ENCODE measurements around the gene XPNPEP3.
A peak's percentile ranks its signal among the peaks of the same experiment; 100 is the strongest.
"Not testable (repeated sequence)": the region's sequence is repeated elsewhere in the genome, so short reads cannot be mapped to it uniquely, and the experiment has no call there.

The XPNPEP3 gene

GRCh38 chr22:40818747-40819598 is 38.0 kb upstream of the XPNPEP3 start, which contains the start of gene SLC25A17:
Gene SLC25A17, minus strand, starts transcription at chr22:40819346. Its CDS starts 98 bp downstream, at chr22:40819248.
- peak; percentile 55 for TF ChIP-seq CTCF (IDR thresholded peaks at IDR 0.05; ENCODE audit: low read depth, low read length, missing control alignments)
- DNase-seq (ENCODE audit: low read depth) = peak; percentile 53
- in situ Hi-C loops (cut with HindIII; ENCODE audit: low sequenced_read_pairs) = no loop called here
- H3K4me3 ChIP-seq (ENCODE audit: low read depth, low read length) = peak within 1 kb of the TSS; percentile 98

GRCh38 chr22:40819599-40820140 is 37.3 kb upstream of the XPNPEP3 start:
- no peak for DNase-seq (ENCODE audit: low read depth)
- no peak for TF ChIP-seq CTCF (IDR thresholded peaks at IDR 0.05; ENCODE audit: low read depth, low read length, missing control alignments)
- peak overlapping the region; percentile 98 for H3K4me3 ChIP-seq (ENCODE audit: low read depth, low read length)
- in situ Hi-C loops (cut with HindIII; ENCODE audit: low sequenced_read_pairs) = no loop called here

- H3K4me3 ChIP-seq (ENCODE audit: low read depth, low read length) = no peak overlapping the region
- in situ Hi-C loops (cut with HindIII; ENCODE audit: low sequenced_read_pairs) = no loop called here
- no peak for TF ChIP-seq CTCF (IDR thresholded peaks at IDR 0.05; ENCODE audit: low read depth, low read length, missing control alignments)
- no peak for DNase-seq (ENCODE audit: low read depth)
These were observed 33.5 kb upstream of the XPNPEP3 start for GRCh38 chr22:40823426-40823825.

GRCh38 chr22:40826292-40826691 is 30.7 kb upstream of the XPNPEP3 start:
- DNase-seq (ENCODE audit: low read depth); in situ Hi-C loops (cut with HindIII; ENCODE audit: low sequenced_read_pairs): not testable (repeated sequence)

GRCh38 chr22:40826984-40827741 is 29.8 kb upstream of the XPNPEP3 start:
- in situ Hi-C loops (cut with HindIII; ENCODE audit: low sequenced_read_pairs) = no loop called here
- H3K4me3 ChIP-seq (ENCODE audit: low read depth, low read length) = no peak overlapping the region
- TF ChIP-seq CTCF (IDR thresholded peaks at IDR 0.05; ENCODE audit: low read depth, low read length, missing control alignments) = no peak
- no peak for DNase-seq (ENCODE audit: low read depth)

More at GRCh38 chr22:40826292-40826691, 30.7 kb upstream of the XPNPEP3 start:
- not testable (repeated sequence) for H3K4me3 ChIP-seq (ENCODE audit: low read depth, low read length)

- no peak for TF ChIP-seq CTCF (IDR thresholded peaks at IDR 0.05; ENCODE audit: low read depth, low read length, missing control alignments)
- H3K4me3 ChIP-seq (ENCODE audit: low read depth, low read length) = no peak overlapping the region
- in situ Hi-C loops (cut with HindIII; ENCODE audit: low sequenced_read_pairs) = no loop called here
- no peak for DNase-seq (ENCODE audit: low read depth)
These were observed 27.8 kb upstream of the XPNPEP3 start for GRCh38 chr22:40829131-40829530.

All from astrocyte of the cerebellum (primary cell).